Pancreas (tissue), 10 donors: ENCODE data around the gene SOCS1. TPM values are rescaled to one million over a fixed set of nuclear protein-coding genes. Genes with fewer than 3 reads are reported as not detected.

ENCODE experiments used
- ATAC-seq, 4 donors: fragments of 200-7000 bp; cut with Tn5 transposase; one replicate each; pipeline versions ENCODE4 v1.8.0 to v1.9.1; 2020; ENCODE audit warnings: mild to moderate bottlenecking in 4 of 4, moderate library complexity in 4 of 4
- DNase-seq, 6 donors: peaks; one replicate each; pipeline ENCODE4 v3.0.0-alpha.2; 2020
- FAIRE-seq: peaks from 2 replicates; lab custom pipeline; 2012; peaks lifted over from hg19 to GRCh38; lab: Jason Lieb, UNC
- H3K27ac ChIP-seq, 4 donors: fragments of 200-600 bp; sonication (generic); 1 replicate in 3 of 4; 2 replicates in 1 of 4; pipeline versions ENCODE4 v1.5.0 to v1.8.0; 2020
- H3K27me3 ChIP-seq, 4 donors: fragments of 200-600 bp; one replicate each; pipeline ENCODE4 v1.8.0; 2021
- H3K36me3 ChIP-seq, 3 donors: fragments of 200-600 bp; sonication (generic) in 1 of 3; one replicate each; pipeline versions ENCODE4 v1.5.0 to v1.8.0; 2020 to 2021
- H3K4me1 ChIP-seq, 3 donors: fragments of 200-600 bp; one replicate each; pipeline ENCODE4 v1.8.0; 2021
- H3K4me3 ChIP-seq, 4 donors: fragments of 200-600 bp; sonication (generic) in 2 of 4; one replicate each; pipeline versions ENCODE4 v1.5.0 to v1.8.0; 2020 to 2021
- H3K9me3 ChIP-seq, 4 donors: fragments of 200-600 bp; one replicate each; pipeline ENCODE4 v1.8.0; 2021
- CTCF ChIP-seq, 4 donors: fragments of 200-600 bp; sonication (generic) in 3 of 4; IDR thresholded peaks; one replicate each; pipeline versions ENCODE4 v1.5.0 to v1.8.0; 2021; ENCODE audit warnings: antibody characterized with exemption in 4 of 4
- WGBS, 2 donors: extraction: QIAGEN DNeasy Blood & Tissue Kit; methylation state at CpG; one replicate each; pipeline ENCODE4 v1.1.7; 2013; 5-methylcytosine and 5-hydroxymethylcytosine counted together
- intact Hi-C, 3 donors: fragments of 100-400 bp; cut with DNase I; formaldehyde crosslinking; loops; one replicate each; pipeline versions ENCODE4 v1.11.1 to v1.14.2; 2022
- polyA plus RNA-seq, 2 donors: library from polyadenylated mRNA; stranded (reverse); fragments of 200-250 nt; gene quantifications; one replicate each; pipeline ENCODE4 v1.2.3, GENCODE V29; 2013
- total RNA-seq, 6 donors: library from RNA; stranded (reverse); fragmentation: NEBNext Ultra II Directional in 4 of 6; extraction: Animal tissue kit (Norgen Biotek cat#: 25700) in 4 of 6; gene quantifications; one replicate each; pipeline versions ENCODE4 v1.2.1 to v1.2.4, GENCODE V29; 2021 to 2023
- donor health status: healthy with polysubstance abuse.
- donor health status: DM: no; HTN: no; CAD: no; lungs with moderate emphysema.
- donor health status: DM: no; HTN: no; CAD: no.
- donor health status: control.
- donor health status: control.
- donor health status: Bipolar disorder and iron deficiency.
- donor health status: DM: yes; HTN: yes; CAD: no.
- donor health status: DM: no; HTN: no; CAD: no.
- donor health status: DM: no; HTN: no; CAD: no.
- donor health status: DM: yes; HTN: yes; CAD: no.

The SOCS1 gene
- total and polyA plus RNA-seq, 8 donors = 1.3 to 7.9 (median 2.0) TPM

- 84 to 85% methylated on average over 4 of the region's 4 CpGs for WGBS, 2 donors
Measured at GRCh38 chr16:11219178-11219577, 36.8 kb downstream of the SOCS1 start.

GRCh38 chr16:11218604-11218962 lies 37.4 kb downstream of the SOCS1 start:
- ATAC-seq (no peak), FAIRE-seq (no peak), DNase-seq (no peak)
- 72 to 80% methylated on average over 1 of the region's 1 CpG for WGBS, 2 donors
- no peak overlapping the region for H3K27ac ChIP-seq
- no peaks in the 10 kb centered on the region for H3K9me3 ChIP-seq
- intact Hi-C loops = no loop called here
- H3K4me3 ChIP-seq = no peak overlapping the region
- peak in 2 of 4 donors; percentile 22 to 30 for TF ChIP-seq CTCF (IDR thresholded peaks at IDR 0.05)
- H3K4me1 ChIP-seq = no peaks in the 10 kb centered on the region
- no peaks in the 10 kb centered on the region for H3K27me3 ChIP-seq
- no peaks in the 10 kb centered on the region for H3K36me3 ChIP-seq

More at GRCh38 chr16:11219178-11219577, 36.8 kb downstream of the SOCS1 start:
- intact Hi-C loops = no loop called here
- Histone ChIP-seq H3K4me1 (no peaks in the 10 kb centered on the region), H3K4me3 (no peak overlapping the region), H3K9me3 (no peaks in the 10 kb centered on the region), H3K27ac (no peak overlapping the region), H3K27me3 (no peaks in the 10 kb centered on the region), H3K36me3 (no peaks in the 10 kb centered on the region)
- DNase-seq (no peak), ATAC-seq (peak in 1 of 4 donors; percentile 18), FAIRE-seq (no peak)
- TF ChIP-seq CTCF (IDR thresholded peaks at IDR 0.05) = no peak

GRCh38 chr16:11217651-11218603 lies 38.1 kb downstream of the SOCS1 start:
- 61 to 83% methylated on average over 3 of the region's 3 CpGs for WGBS, 2 donors
- H3K27ac ChIP-seq = no peak overlapping the region
- no peak overlapping the region for H3K4me3 ChIP-seq
- DNase-seq (no peak), ATAC-seq (no peak), FAIRE-seq (no peak)
- H3K27me3 ChIP-seq = no peaks in the 10 kb centered on the region
- TF ChIP-seq CTCF (IDR thresholded peaks at IDR 0.05) = no peak
- no peaks in the 10 kb centered on the region for H3K4me1 ChIP-seq
- no peaks in the 10 kb centered on the region for H3K9me3 ChIP-seq
- H3K36me3 ChIP-seq = no peaks in the 10 kb centered on the region
- intact Hi-C loops = no loop called here

- FAIRE-seq = no peak
Measured at GRCh38 chr16:11215935-11216556, 40.0 kb downstream of the SOCS1 start.

More at GRCh38 chr16:11215935-11216556, 40.0 kb downstream of the SOCS1 start:
- WGBS, 2 donors = 91 to 94% methylated on average over 3 of the region's 3 CpGs
- DNase-seq (no peak), ATAC-seq (no peak)
- TF ChIP-seq CTCF (IDR thresholded peaks at IDR 0.05) = no peak
- Histone ChIP-seq H3K27ac (no peak overlapping the region), H3K9me3 (no peaks in the 10 kb centered on the region), H3K36me3 (no peaks in the 10 kb centered on the region), H3K27me3 (no peaks in the 10 kb centered on the region), H3K4me1 (no peaks in the 10 kb centered on the region), H3K4me3 (no peak overlapping the region)
- intact Hi-C loops = no loop called here
